ENCODE measurements around the gene RUNDC3A. TPM values are rescaled to one million over a fixed set of nuclear protein-coding genes. Genes with fewer than 3 reads are reported as not detected.
A peak's percentile ranks its signal among the peaks of the same experiment; 100 is the strongest.

Gene RUNDC3A
- total and polyA plus RNA-seq, 2 of the 8 experiments (the other 6 are each of a cell fraction or from before 2014, with no cell fraction given) = 6.4 to 13.8 TPM

DNA sequence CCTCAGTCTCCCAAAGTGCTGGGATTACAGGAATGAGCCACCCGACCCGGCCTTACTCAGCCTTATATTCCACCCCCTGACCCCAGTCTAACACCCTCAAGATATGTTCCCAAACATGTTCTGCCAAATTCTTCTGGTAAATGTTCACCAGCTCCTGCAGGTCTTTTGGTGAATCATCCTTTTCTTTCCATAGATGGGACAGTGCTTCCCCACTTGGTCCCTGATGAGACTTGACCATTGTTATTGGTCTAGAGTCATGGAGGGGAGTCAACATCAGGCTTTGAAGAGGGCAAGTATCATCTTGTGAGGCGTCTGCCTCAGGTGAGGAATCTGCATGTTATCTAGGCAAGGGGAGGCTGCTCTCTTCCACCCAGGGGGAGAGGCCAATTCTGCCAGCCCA lies 10.4 kb upstream of the RUNDC3A start:
- H3K27me3 ChIP-seq (replicated peaks in 1 of 4; ENCODE audit: control insufficient read depth in 3 of 4, extremely low read depth in 1 of 4, insufficient read depth in 3 of 4, low read length in 3 of 4) = no peaks in the 10 kb centered on the region
- no peak for FAIRE-seq
- no peaks in the 10 kb centered on the region for H3K4me1 ChIP-seq (replicated peaks in 1 of 4; ENCODE audit: control insufficient read depth in 3 of 4, insufficient read depth in 4 of 4, low read length in 3 of 4)
- H3K36me3 ChIP-seq (ENCODE audit: control insufficient read depth in 2 of 4, insufficient read depth in 4 of 4, low read length in 3 of 4) = no peaks in the 10 kb centered on the region
- no peak overlapping the region for H4K91ac ChIP-seq (replicated peaks; ENCODE audit: insufficient read length, low read length)
- no peak overlapping the region for H3K9ac ChIP-seq (replicated peaks in 1 of 4; ENCODE audit: extremely low read depth in 1 of 4, low read depth in 3 of 4, low read length in 3 of 4)
- TF ChIP-seq SP1 (IDR thresholded peaks at IDR 0.05; ENCODE audit: low read depth, low read length) (no peak), EP300 (IDR thresholded peaks at IDR 0.05; ENCODE audit: borderline replicate concordance in 1 of 2, low read depth in 2 of 2, low read length in 2 of 2) (no peak), GABPA (IDR thresholded peaks at IDR 0.05; ENCODE audit: borderline replicate concordance, insufficient read depth, low read length) (no peak), SIX5 (IDR thresholded peaks at IDR 0.05; ENCODE audit: low read depth, low read length) (no peak), NANOG (IDR thresholded peaks at IDR 0.05; ENCODE audit: insufficient read depth, low read depth, low read length, poor library complexity, severe bottlenecking) (no peak), YY1 (IDR thresholded peaks at IDR 0.05; ENCODE audit: low read depth, low read length) (no peak), ASH2L (IDR thresholded peaks at IDR 0.05; ENCODE audit: low read length) (no peak), ZNF274 (IDR thresholded peaks at IDR 0.05; ENCODE audit: borderline replicate concordance, extremely low read depth, low read length) (no peak), RBBP5 (IDR thresholded peaks at IDR 0.05; ENCODE audit: borderline replicate concordance, low read depth, low read length) (no peak), CHD2 (IDR thresholded peaks at IDR 0.05; ENCODE audit: low read length) (no peak)
- TF ChIP-seq, protein P1, sequence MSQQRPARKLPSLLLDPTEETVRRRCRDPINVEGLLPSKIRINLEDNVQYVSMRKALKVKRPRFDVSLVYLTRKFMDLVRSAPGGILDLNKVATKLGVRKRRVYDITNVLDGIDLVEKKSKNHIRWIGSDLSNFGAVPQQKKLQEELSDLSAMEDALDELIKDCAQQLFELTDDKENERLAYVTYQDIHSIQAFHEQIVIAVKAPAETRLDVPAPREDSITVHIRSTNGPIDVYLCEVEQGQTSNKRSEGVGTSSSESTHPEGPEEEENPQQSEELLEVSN (IDR thresholded peaks at IDR 0.05) = no peak
- TF ChIP-seq, protein P2, sequence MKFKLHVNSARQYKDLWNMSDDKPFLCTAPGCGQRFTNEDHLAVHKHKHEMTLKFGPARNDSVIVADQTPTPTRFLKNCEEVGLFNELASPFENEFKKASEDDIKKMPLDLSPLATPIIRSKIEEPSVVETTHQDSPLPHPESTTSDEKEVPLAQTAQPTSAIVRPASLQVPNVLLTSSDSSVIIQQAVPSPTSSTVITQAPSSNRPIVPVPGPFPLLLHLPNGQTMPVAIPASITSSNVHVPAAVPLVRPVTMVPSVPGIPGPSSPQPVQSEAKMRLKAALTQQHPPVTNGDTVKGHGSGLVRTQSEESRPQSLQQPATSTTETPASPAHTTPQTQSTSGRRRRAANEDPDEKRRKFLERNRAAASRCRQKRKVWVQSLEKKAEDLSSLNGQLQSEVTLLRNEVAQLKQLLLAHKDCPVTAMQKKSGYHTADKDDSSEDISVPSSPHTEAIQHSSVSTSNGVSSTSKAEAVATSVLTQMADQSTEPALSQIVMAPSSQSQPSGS (IDR thresholded peaks at IDR 0.05; ENCODE audit: low read length) = no peak
- WGBS, 2 experiments (ENCODE audit: extremely low coverage in 1 of 2, insufficient coverage in 1 of 2, insufficient read length in 1 of 2, insufficient replicate concordance in 2 of 2, low coverage in 1 of 2, low lambda C conversion rate in 2 of 2, missing lambda C conversion rate in 1 of 2) = 78% methylated on average over 3 of the region's 3 CpGs; no CpG with 5 or more reads in 1 of the 2 experiments
- no peak overlapping the region for H2BK20ac ChIP-seq (ENCODE audit: low read length)
- ChIA-PET CTCF (ENCODE audit: partially characterized antibody) (interaction anchor here (1.2 kb wide), 1 partner anchor 37 kb away, joined by 7 read pairs; no protein-coding TSS in a partner anchor), POLR2A (ENCODE audit: partially characterized antibody) (interaction anchor here (0.6 to 1.6 kb wide), 2 partner anchors 13 to 380 kb away, joined by 3 read pairs; no protein-coding TSS in a partner anchor)
- no peak overlapping the region for H3K23ac ChIP-seq (ENCODE audit: insufficient read length)
- H4K5ac ChIP-seq (ENCODE audit: insufficient read length, low read depth, low read length) = no peak overlapping the region
- no peak overlapping the region for H3K4ac ChIP-seq (replicated peaks; ENCODE audit: insufficient read length, low read depth, low read length)
- no peak overlapping the region for H2AK5ac ChIP-seq (ENCODE audit: low read depth, low read length)
- no peak overlapping the region for H2BK120ac ChIP-seq (replicated peaks; ENCODE audit: low read depth, low read length)
- H3K27ac ChIP-seq (ENCODE audit: low read depth, low read length) = no peak overlapping the region
- H2BK12ac ChIP-seq (ENCODE audit: low read depth, low read length) = no peak overlapping the region
- no peaks in the 10 kb centered on the region for H3K23me2 ChIP-seq (ENCODE audit: low read depth, low read length)
- H3K56ac ChIP-seq (replicated peaks; ENCODE audit: insufficient read length, low read depth, low read length) = no peak overlapping the region
- no peaks in the 10 kb centered on the region for H3K9me3 ChIP-seq (ENCODE audit: insufficient read depth in 2 of 2, low read depth in 1 of 2, low read length in 1 of 2)
- H2BK15ac ChIP-seq (ENCODE audit: low read length) = 0 out of 2 replicates have a peak overlapping the region, but pooled peaks have one; percentile 1
- no peak overlapping the region for H3K18ac ChIP-seq (ENCODE audit: extremely low read depth, low read length)
- no peak overlapping the region for H2BK5ac ChIP-seq (ENCODE audit: low read depth, low read length)
- no peak overlapping the region for H2AFZ ChIP-seq (ENCODE audit: low read length)
- no peak overlapping the region for H3K14ac ChIP-seq (ENCODE audit: insufficient read length)
- DNase-seq (ENCODE audit: low read depth in 1 of 2, low spot score in 2 of 2) = no peak
- no peaks in the 10 kb centered on the region for H3K79me2 ChIP-seq (ENCODE audit: control insufficient read depth in 1 of 2, insufficient read depth in 2 of 2, low read length in 2 of 2)
- H3K4me2 ChIP-seq (ENCODE audit: insufficient read depth in 1 of 2, low read depth in 2 of 2, low read length in 2 of 2) = no peak overlapping the region
- H4K8ac ChIP-seq (ENCODE audit: extremely low read depth, insufficient read depth, low read length) = no peak overlapping the region; the same call in 1 of the 2 replicates
- H3K4me3 ChIP-seq (ENCODE audit: extremely low read depth in 1 of 4, insufficient read depth in 2 of 4, low read depth in 3 of 4, low read length in 4 of 4) = no peak overlapping the region
- H3K79me1 ChIP-seq (ENCODE audit: low read depth, low read length) = no peaks in the 10 kb centered on the region
- H4K20me1 ChIP-seq (replicated peaks in 1 of 2; ENCODE audit: control insufficient read depth in 1 of 2, insufficient read depth in 2 of 2, low read length in 2 of 2) = no peaks in the 10 kb centered on the region
